ENCODE results near the gene HBP1.

GRCh38 chr7:107123392-107123791 lies 45.4 kb upstream of the HBP1 start:
- no peak for TF ChIP-seq CEBPB (IDR thresholded peaks at IDR 0.05)
- no peak for TF ChIP-seq CTCF (IDR thresholded peaks at IDR 0.05)
- TF ChIP-seq POLR2A (IDR thresholded peaks at IDR 0.05; ENCODE audit: low read length) = no peak
- TF ChIP-seq HDAC2 (IDR thresholded peaks at IDR 0.05) = no peak
- TF ChIP-seq RNF2 (IDR thresholded peaks at IDR 0.05; ENCODE audit: borderline replicate concordance, low read depth) = no peak
- no peak for TF ChIP-seq ZSCAN20 (CRISPR knock-in tag; IDR thresholded peaks at IDR 0.05)
- no peak for TF ChIP-seq RFX5 (IDR thresholded peaks at IDR 0.05)
- no peak for TF ChIP-seq USF2 (IDR thresholded peaks at IDR 0.05)

Measured in A549 (cell line).